ENCODE data around the gene ANKS1A.

DNA sequence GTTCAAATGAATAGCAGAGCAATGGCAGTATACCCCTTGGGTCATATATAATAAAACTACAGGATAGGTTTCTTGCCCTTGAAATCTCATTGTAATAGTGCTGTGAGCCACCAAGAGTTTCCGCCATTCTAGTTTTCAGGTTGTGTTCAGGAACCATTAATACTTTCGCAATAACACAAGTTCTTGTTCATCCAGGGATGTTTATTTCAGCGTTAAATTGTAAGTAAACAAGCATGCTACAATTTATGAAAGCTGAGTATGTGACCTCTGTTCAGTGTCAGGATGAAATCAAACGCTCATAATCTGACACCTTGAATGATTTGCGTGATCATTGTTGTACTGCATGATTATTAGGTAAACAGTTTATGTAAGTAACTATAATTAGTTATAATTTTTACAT is 22.8 kb downstream of the ANKS1A start:
- TF ChIP-seq, protein P1, sequence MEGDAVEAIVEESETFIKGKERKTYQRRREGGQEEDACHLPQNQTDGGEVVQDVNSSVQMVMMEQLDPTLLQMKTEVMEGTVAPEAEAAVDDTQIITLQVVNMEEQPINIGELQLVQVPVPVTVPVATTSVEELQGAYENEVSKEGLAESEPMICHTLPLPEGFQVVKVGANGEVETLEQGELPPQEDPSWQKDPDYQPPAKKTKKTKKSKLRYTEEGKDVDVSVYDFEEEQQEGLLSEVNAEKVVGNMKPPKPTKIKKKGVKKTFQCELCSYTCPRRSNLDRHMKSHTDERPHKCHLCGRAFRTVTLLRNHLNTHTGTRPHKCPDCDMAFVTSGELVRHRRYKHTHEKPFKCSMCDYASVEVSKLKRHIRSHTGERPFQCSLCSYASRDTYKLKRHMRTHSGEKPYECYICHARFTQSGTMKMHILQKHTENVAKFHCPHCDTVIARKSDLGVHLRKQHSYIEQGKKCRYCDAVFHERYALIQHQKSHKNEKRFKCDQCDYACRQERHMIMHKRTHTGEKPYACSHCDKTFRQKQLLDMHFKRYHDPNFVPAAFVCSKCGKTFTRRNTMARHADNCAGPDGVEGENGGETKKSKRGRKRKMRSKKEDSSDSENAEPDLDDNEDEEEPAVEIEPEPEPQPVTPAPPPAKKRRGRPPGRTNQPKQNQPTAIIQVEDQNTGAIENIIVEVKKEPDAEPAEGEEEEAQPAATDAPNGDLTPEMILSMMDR (IDR thresholded peaks at IDR 0.05; ENCODE audit: poor library complexity), result no peak
- no peak for TF ChIP-seq EZH2 (IDR thresholded peaks at IDR 0.05; ENCODE audit: borderline replicate concordance)

All from hepatocyte (in vitro differentiated cells).